PC-9 (cell line): ENCODE results near the gene ZRSR2.

ENCODE experiments used
- CTCF ChIP-seq: fragments of 200-600 bp; sonication (generic); conservative IDR thresholded peaks from 2 replicates; pipeline ENCODE4 v1.6.1; 2017; ENCODE audit warnings: mixed run types, antibody characterized with exemption, mild to moderate bottlenecking, moderate library complexity
- EZH2 ChIP-seq: fragments of 200-600 bp; sonication (generic); IDR thresholded peaks from 2 replicates; pipeline ENCODE4 v1.8.0; 2017; ENCODE audit warnings: antibody characterized with exemption, low read depth

- no peak for TF ChIP-seq CTCF
- no peak for TF ChIP-seq EZH2
Observed at GRCh38 chrX:15858051-15858450, 67.8 kb downstream of the ZRSR2 start.
